VCaP (cell line): ENCODE data around the gene ARPC1A.

Source experiments
- H3K27ac ChIP-seq: fragments of 450-650 bp; 2 replicates; pipeline ENCODE4 v1.5.1; 2017
- TF ChIP-seq, protein P1 (sequence below): fragments of 450-650 bp; conservative IDR thresholded peaks from 2 replicates; pipeline ENCODE4 v1.5.1; 2017; ENCODE audit warnings: mild to moderate bottlenecking, moderate library complexity

The ARPC1A gene

DNA sequence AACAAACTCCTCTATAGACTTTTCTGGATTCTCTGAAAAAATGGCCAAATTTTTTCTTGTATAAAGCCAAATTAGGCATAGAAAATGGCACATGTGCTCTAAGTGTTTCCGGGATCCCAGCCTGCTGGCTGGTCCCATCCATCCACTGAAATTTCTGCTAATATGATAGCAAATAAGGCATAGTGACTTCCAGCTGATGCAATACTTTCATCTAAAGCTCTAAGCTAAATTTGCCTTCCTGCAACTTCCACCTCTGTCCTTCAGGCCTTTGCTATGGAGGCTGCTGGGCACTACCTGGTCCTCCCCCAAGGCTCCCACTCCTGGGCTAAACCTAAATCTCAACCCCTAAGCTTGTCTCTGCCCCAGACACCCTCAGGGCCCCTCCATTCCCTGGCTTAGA is 32.5 kb upstream of the ARPC1A start:
- no peak overlapping the region for H3K27ac ChIP-seq
- TF ChIP-seq, protein P1, sequence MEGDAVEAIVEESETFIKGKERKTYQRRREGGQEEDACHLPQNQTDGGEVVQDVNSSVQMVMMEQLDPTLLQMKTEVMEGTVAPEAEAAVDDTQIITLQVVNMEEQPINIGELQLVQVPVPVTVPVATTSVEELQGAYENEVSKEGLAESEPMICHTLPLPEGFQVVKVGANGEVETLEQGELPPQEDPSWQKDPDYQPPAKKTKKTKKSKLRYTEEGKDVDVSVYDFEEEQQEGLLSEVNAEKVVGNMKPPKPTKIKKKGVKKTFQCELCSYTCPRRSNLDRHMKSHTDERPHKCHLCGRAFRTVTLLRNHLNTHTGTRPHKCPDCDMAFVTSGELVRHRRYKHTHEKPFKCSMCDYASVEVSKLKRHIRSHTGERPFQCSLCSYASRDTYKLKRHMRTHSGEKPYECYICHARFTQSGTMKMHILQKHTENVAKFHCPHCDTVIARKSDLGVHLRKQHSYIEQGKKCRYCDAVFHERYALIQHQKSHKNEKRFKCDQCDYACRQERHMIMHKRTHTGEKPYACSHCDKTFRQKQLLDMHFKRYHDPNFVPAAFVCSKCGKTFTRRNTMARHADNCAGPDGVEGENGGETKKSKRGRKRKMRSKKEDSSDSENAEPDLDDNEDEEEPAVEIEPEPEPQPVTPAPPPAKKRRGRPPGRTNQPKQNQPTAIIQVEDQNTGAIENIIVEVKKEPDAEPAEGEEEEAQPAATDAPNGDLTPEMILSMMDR = no peak

DNA sequence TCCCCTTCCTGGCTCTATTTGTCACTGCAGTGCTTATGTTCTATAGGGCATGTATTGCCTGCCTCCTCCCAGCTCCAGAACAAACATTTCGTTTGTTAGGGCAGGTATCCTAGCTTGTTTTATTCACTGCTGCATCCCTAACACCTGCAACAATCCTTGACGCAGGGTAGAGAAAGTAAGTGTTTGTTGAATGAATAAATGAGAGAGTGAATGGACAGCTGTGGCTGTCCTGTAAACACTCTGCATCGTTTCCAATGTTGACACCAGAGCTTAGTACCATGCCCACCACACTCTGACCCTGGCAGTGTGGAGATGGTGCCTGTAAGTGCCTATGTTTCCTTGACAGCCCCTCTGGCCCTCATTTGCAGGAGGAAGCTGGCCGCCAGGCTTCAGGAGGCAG is 32.0 kb upstream of the ARPC1A start:
- TF ChIP-seq, protein P1 = no peak
- no peak overlapping the region for H3K27ac ChIP-seq

DNA sequence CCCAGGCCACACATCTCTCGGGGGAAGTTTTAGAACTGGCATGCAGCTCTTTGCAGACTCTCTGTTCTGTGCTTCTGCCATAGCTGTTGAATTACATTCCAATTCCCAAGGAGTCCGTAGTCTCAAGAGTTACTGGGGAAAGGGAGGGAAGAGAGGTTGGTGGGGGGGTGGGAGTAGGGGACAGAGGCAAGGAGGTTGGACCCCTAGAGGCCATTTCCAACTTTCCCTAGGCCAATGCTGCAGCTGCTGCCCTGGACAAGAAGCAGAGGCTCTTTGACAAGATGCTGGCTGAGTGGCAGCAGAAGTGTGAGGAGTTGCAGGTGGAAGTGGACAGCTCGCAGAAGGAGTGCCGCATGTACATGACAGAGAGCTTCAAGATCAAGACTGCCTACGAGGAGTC is 29.2 kb upstream of the ARPC1A start:
- H3K27ac ChIP-seq = no peak overlapping the region
- TF ChIP-seq, protein P1 = no peak

DNA sequence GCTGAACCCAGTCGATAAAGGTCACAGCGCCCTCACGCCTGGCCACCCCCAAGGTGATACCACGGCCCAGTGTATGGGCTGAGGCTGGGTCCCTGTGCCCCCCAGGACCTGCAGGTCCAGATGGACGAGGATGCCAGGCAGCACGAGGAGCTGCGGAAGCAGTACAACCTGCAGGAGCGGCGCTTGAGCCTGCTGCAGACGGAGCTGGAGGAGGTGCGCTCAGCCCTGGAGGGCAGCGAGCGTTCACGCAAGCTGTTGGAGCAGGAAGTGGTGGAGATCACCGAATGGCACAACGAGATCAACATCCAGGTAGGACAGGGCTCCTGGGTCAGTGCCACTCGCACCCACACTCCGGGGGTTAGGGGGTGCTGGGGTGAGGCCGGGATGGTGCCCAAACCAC is 24.2 kb upstream of the ARPC1A start:
- TF ChIP-seq, protein P1 = no peak
- H3K27ac ChIP-seq = no peak overlapping the region

DNA sequence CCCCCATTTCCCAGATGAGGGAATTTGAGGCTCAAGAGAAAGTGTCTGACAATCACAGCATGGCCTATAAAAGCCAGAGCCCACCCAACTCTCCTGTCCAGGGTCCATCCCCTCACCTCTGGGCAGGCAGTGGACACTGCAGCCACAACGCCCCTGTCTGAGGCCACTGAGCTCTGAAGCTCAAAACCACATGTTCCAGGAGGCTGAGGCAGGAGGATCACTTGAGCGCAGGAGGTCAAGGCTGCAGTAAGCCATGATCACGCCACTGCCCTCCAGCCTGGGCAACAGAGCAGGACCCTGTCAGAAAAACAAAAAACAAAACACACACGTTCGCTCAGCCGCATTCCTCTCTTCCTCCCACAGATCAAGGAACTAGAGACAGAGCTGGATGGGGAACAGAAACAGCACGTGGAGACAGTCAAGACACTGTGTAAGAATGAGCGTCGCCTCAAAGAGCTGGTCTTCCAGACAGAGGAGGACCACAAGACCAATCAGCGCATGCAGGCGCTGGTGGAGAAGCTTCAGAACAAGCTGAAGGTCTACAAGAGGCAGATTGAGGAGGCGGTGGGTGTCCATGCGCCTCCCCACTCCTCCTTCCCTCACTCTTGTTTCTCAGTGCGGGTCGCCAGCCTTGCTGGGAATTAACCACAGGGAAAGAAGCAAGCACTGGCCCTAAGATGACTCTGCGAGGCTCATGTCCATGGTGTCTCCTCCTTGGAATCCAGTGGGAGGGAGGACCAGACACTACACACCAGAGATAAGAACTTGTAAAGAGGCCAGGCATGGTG is 20.0 kb upstream of the ARPC1A start:
- TF ChIP-seq, protein P1 = no peak
- no peak overlapping the region for H3K27ac ChIP-seq

DNA sequence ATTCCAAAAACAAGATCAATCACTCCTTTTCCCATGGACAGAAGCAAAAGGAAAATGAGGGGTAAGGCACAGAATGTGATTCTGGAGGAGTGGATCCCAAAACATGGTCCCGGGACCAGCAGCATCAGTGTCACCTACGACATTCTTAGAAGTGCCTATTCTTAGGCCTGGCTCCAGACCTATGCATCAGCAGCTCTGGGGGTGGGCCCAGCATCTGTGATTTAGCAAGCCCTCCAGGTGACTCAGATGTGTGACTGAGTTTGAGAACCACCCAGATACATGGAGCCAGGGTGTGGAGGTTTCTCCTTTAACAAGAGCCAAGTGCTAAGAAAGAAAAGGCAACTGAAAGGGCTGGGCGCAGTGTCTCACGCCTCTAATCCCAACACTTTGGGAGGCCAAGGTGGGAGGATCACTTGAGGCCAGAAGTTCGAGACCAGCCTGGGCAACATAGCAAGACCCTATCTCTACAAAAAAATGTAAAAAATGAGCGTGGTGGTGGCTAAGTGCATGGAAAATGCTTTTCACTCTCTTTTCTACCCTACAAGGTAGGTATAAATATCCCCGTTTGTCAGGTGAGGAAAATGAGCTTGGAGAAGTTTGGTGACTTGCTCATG is 17.1 kb upstream of the ARPC1A start:
- TF ChIP-seq, protein P1 = no peak
- no peak overlapping the region for H3K27ac ChIP-seq

DNA sequence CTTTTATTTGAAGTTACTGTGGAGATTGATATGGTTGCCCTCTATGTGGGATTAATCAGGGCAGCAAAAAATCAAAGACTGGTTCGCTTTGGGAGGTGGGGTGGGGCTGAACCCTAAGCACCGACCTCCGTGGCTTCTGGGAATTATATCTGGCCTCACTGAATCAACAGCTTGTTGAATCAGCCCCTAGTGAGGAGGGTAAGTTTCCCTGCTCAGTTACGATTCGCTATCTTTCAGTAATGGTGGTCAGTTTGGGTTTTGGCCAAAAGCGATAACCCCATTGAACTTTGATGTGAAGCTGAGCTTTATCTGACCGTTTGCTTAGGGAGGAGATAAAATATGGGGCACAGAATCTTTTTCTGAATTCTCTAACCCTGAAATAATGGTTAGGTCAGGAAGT is 16.6 kb upstream of the ARPC1A start:
- TF ChIP-seq, protein P1 = no peak
- H3K27ac ChIP-seq = no peak overlapping the region
